Activated CD8-positive, alpha-beta T cell treated with anti-CD3 and anti-CD28 coated beads for 36 hours (primary cell): Measurements from ENCODE around the gene EPO. TPM values are rescaled to one million over a fixed set of nuclear protein-coding genes. Genes with fewer than 3 reads are reported as not detected.
"Not testable (repeated sequence)": the region's sequence is repeated elsewhere in the genome, so short reads cannot be mapped to it uniquely, and the experiment has no call there.

Source experiments
- ATAC-seq: fragments of 200-7000 bp; cut with Tn5 transposase; one replicate; pipeline ENCODE4 v1.10.0; 2021; ENCODE audit warnings: mild to moderate bottlenecking, moderate library complexity
- CTCF ChIA-PET: fragments of 350-600 bp; sonication (Branson Sonifier 250); formaldehyde crosslinking; loops from one replicate; lab custom pipeline; 2021; ENCODE audit warnings: antibody characterized with exemption; lab: Charles Lee
- POLR2A ChIA-PET: fragments of 350-600 bp; sonication (Branson Sonifier 250); formaldehyde crosslinking; loops from one replicate; lab custom pipeline; 2021; ENCODE audit warnings: antibody characterized with exemption; lab: Charles Lee
- DNase-seq: peaks from one replicate; pipeline ENCODE4 v3.0.0-alpha.2; 2020
- H3K27ac Mint-ChIP-seq: one replicate; pipeline ENCODE4 v1.8.0; 2021; ENCODE audit warnings: mild to moderate bottlenecking, mixed read lengths
- H3K27me3 Mint-ChIP-seq: one replicate; pipeline ENCODE4 v1.8.0; 2021; ENCODE audit warnings: mixed read lengths
- H3K36me3 Mint-ChIP-seq: one replicate; pipeline ENCODE4 v1.8.0; 2021; ENCODE audit warnings: low read depth, mixed read lengths
- H3K4me1 Mint-ChIP-seq: one replicate; pipeline ENCODE4 v1.8.0; 2021; ENCODE audit warnings: low read depth, mixed read lengths
- H3K4me3 Mint-ChIP-seq: one replicate; pipeline ENCODE4 v1.8.0; 2021; ENCODE audit warnings: mild to moderate bottlenecking, moderate library complexity, mixed read lengths
- H3K9me3 Mint-ChIP-seq: one replicate; pipeline ENCODE4 v1.8.0; 2021; ENCODE audit warnings: mixed read lengths
- intact Hi-C: fragments of 100-400 bp; cut with micrococcal nuclease; formaldehyde crosslinking; loops from one replicate; pipeline ENCODE4 v1.10.0; 2022
- total RNA-seq, 2 experiments: library from RNA; stranded (reverse); gene quantifications; one replicate each; pipeline ENCODE4 v1.2.3, GENCODE V29; 2021
- TF ChIP-seq, protein P1 (sequence below): fragments of 200-600 bp; IDR thresholded peaks from one replicate; pipeline ENCODE4 v1.8.0; 2022; ENCODE audit warnings: antibody characterized with exemption, mild to moderate bottlenecking

EPO gene
- total RNA-seq, 2 experiments from 2014 or later = not detected

DNA sequence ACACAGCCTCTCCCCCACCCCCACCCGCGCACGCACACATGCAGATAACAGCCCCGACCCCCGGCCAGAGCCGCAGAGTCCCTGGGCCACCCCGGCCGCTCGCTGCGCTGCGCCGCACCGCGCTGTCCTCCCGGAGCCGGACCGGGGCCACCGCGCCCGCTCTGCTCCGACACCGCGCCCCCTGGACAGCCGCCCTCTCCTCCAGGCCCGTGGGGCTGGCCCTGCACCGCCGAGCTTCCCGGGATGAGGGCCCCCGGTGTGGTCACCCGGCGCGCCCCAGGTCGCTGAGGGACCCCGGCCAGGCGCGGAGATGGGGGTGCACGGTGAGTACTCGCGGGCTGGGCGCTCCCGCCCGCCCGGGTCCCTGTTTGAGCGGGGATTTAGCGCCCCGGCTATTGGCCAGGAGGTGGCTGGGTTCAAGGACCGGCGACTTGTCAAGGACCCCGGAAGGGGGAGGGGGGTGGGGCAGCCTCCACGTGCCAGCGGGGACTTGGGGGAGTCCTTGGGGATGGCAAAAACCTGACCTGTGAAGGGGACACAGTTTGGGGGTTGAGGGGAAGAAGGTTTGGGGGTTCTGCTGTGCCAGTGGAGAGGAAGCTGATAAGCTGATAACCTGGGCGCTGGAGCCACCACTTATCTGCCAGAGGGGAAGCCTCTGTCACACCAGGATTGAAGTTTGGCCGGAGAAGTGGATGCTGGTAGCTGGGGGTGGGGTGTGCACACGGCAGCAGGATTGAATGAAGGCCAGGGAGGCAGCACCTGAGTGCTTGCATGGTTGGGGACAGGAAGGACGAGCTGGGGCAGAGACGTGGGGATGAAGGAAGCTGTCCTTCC lies 620 bp downstream of the EPO start:
- TF ChIP-seq, protein P1, sequence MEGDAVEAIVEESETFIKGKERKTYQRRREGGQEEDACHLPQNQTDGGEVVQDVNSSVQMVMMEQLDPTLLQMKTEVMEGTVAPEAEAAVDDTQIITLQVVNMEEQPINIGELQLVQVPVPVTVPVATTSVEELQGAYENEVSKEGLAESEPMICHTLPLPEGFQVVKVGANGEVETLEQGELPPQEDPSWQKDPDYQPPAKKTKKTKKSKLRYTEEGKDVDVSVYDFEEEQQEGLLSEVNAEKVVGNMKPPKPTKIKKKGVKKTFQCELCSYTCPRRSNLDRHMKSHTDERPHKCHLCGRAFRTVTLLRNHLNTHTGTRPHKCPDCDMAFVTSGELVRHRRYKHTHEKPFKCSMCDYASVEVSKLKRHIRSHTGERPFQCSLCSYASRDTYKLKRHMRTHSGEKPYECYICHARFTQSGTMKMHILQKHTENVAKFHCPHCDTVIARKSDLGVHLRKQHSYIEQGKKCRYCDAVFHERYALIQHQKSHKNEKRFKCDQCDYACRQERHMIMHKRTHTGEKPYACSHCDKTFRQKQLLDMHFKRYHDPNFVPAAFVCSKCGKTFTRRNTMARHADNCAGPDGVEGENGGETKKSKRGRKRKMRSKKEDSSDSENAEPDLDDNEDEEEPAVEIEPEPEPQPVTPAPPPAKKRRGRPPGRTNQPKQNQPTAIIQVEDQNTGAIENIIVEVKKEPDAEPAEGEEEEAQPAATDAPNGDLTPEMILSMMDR = no peak
- DNase-seq (no peak), ATAC-seq (no peak)
- CTCF ChIA-PET = interaction anchor here (2.2 to 5.7 kb wide), 2 partner anchors 15 to 16 kb away, joined by 9 to 71 read pairs; partner anchors contain the start of gene POP7
- intact Hi-C loops = no loop called here
- Mint-ChIP-seq H3K36me3 (no peaks in the 10 kb centered on the region), H3K27ac (no peak overlapping the region), H3K9me3 (peaks cover 3% of the 10 kb centered on the region), H3K4me3 (no peak overlapping the region), H3K4me1 (peaks cover 2% of the 10 kb centered on the region), H3K27me3 (peaks cover 42% of the 10 kb centered on the region)
- POLR2A ChIA-PET = interaction anchor here (0.9 to 1.4 kb wide), 2 partner anchors 15 kb away, joined by 5 to 6 read pairs; partner anchors contain the start of gene POP7

DNA sequence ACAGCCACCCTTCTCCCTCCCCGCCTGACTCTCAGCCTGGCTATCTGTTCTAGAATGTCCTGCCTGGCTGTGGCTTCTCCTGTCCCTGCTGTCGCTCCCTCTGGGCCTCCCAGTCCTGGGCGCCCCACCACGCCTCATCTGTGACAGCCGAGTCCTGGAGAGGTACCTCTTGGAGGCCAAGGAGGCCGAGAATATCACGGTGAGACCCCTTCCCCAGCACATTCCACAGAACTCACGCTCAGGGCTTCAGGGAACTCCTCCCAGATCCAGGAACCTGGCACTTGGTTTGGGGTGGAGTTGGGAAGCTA lies 1.2 kb downstream of the EPO start:
- ATAC-seq = no peak
- Mint-ChIP-seq H3K4me3 (no peak overlapping the region), H3K36me3 (no peaks in the 10 kb centered on the region), H3K9me3 (peaks cover 3% of the 10 kb centered on the region), H3K27ac (no peak overlapping the region), H3K27me3 (peaks cover 42% of the 10 kb centered on the region), H3K4me1 (peaks cover 2% of the 10 kb centered on the region)
- no peak for DNase-seq
- POLR2A ChIA-PET = interaction anchor here (0.9 kb wide), 1 partner anchor 16 kb away, joined by 6 read pairs; the partner anchor contains the start of gene POP7
- intact Hi-C loops = no loop called here
- TF ChIP-seq, protein P1 = no peak
- CTCF ChIA-PET = interaction anchor here (5.7 kb wide), 1 partner anchor 16 kb away, joined by 71 read pairs; the partner anchor contains the start of gene POP7

DNA sequence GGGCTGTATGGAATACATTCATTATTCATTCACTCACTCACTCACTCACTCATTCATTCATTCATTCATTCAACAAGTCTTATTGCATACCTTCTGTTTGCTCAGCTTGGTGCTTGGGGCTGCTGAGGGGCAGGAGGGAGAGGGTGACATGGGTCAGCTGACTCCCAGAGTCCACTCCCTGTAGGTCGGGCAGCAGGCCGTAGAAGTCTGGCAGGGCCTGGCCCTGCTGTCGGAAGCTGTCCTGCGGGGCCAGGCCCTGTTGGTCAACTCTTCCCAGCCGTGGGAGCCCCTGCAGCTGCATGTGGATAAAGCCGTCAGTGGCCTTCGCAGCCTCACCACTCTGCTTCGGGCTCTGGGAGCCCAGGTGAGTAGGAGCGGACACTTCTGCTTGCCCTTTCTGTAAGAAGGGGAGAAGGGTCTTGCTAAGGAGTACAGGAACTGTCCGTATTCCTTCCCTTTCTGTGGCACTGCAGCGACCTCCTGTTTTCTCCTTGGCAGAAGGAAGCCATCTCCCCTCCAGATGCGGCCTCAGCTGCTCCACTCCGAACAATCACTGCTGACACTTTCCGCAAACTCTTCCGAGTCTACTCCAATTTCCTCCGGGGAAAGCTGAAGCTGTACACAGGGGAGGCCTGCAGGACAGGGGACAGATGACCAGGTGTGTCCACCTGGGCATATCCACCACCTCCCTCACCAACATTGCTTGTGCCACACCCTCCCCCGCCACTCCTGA lies 2.4 kb downstream of the EPO start:
- no peak for ATAC-seq
- DNase-seq = no peak
- TF ChIP-seq, protein P1 = no peak
- no peaks in the 10 kb centered on the region for H3K36me3 Mint-ChIP-seq
- H3K4me1 Mint-ChIP-seq = peaks cover 2% of the 10 kb centered on the region
- peaks cover 42% of the 10 kb centered on the region for H3K27me3 Mint-ChIP-seq
- peaks cover 3% of the 10 kb centered on the region for H3K9me3 Mint-ChIP-seq
- CTCF ChIA-PET = interaction anchor here (0.6 to 5.7 kb wide), 4 partner anchors 13 to 85 kb away, joined by 3 to 71 read pairs (median 10); partner anchors contain the start of genes POP7 and ZAN
- H3K4me3 Mint-ChIP-seq = no peak overlapping the region
- H3K27ac Mint-ChIP-seq = no peak overlapping the region
- POLR2A ChIA-PET = interaction anchor here (0.7 kb wide), 1 partner anchor 80 kb away, joined by 3 read pairs; no protein-coding TSS in a partner anchor
- intact Hi-C loops = no loop called here

DNA sequence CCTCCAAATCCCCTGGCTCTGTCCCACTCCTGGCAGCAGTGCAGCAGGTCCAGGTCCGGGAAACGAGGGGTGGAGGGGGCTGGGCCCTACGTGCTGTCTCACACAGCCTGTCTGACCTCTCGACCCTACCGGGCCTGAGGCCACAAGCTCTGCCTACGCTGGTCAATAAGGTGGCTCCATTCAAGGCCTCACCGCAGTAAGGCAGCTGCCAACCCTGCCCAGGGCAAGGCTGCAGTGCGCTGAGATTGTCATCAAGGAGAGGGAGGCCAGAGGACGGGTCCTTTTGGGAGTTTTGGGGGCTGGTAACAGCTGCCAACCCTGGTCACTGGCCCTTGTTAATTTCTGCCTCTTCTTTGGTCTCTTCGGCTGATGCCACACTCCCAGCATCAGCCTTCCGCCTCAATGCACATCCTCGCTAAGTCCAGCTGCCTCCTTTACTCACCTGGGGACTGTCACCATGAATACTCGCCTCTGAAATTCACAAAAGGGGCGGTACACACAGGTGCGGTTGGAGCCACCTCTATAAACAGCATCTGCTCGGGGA lies 3.5 kb downstream of the EPO start:
- no peak for DNase-seq
- intact Hi-C loops = no loop called here
- Mint-ChIP-seq H3K4me1 (peaks cover 2% of the 10 kb centered on the region), H3K9me3 (no peaks in the 10 kb centered on the region), H3K27ac (no peak overlapping the region), H3K4me3 (no peak overlapping the region), H3K27me3 (peaks cover 38% of the 10 kb centered on the region), H3K36me3 (no peaks in the 10 kb centered on the region)
- ChIA-PET POLR2A (interaction anchor here (1.0 kb wide), 1 partner anchor 13 kb away, joined by 3 read pairs; no protein-coding TSS in a partner anchor), CTCF (interaction anchor here (1.8 to 5.7 kb wide), 3 partner anchors 12 to 27 kb away, joined by 4 to 71 read pairs (median 16); partner anchors contain the start of genes POP7 and ZAN)
- no peak for ATAC-seq
- TF ChIP-seq, protein P1 = no peak

DNA sequence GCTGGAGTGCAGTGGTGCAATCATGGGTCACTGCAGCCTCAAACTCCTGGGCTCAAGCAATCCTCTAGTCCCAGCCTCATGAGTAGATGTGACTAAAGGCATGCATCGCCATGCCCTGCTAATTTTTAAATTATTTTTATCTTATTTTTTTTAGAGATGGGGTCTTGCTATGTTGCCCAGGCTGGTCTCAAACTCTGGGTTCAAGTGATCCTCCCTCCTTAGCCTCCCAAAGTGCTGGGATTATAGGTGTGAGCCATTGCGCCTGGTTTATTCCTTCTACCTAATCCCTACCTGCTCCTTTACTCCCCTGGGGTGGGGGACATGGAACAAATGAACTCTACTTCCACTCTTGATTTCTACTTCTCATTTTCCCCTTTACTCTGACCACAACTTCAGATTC lies 4.1 kb downstream of the EPO start:
- peaks cover 35% of the 10 kb centered on the region for H3K27me3 Mint-ChIP-seq
- intact Hi-C loops, DNase-seq, H3K4me3 Mint-ChIP-seq, H3K27ac Mint-ChIP-seq, H3K36me3 Mint-ChIP-seq, H3K9me3 Mint-ChIP-seq, ATAC-seq, H3K4me1 Mint-ChIP-seq: not testable (repeated sequence)
- POLR2A ChIA-PET = interaction anchor here (1.0 kb wide), 1 partner anchor 13 kb away, joined by 3 read pairs; no protein-coding TSS in a partner anchor
- CTCF ChIA-PET = interaction anchor here (0.9 to 5.7 kb wide), 10 partner anchors 8 to 254 kb away, joined by 3 to 71 read pairs (median 10); partner anchors contain the start of genes FBXO24, LRCH4, POP7 and SLC12A9
